ENCODE measurements around the gene TRABD2A.

The TRABD2A gene

DNA sequence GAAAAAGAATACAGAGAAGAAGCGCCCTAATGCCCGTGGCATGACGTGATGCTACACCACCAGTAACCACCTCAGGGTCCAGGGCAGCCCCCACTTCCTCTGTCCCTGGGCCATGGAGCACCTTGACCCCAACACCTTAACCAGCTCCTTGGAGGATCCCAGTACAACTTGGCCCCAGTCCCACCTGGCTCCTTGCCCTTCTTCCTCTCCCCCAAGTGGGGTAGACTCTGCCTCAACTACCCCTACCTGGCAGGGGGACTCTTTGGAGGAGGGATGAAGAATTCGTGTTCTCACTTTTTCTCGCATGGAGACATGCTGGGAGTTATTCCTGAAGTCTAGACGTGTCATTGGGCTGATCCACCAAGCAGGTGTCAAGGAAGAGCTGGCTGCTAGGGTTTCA lies 18.9 kb downstream of the TRABD2A start:
- no peak overlapping the region for H3K4me3 ChIP-seq (ENCODE audit: low read depth, low read length)
- DNase-seq (ENCODE audit: low read depth), result no peak
- no peak for TF ChIP-seq MYC (IDR thresholded peaks at IDR 0.05; ENCODE audit: low read depth, low read length)
- TF ChIP-seq, protein P1, sequence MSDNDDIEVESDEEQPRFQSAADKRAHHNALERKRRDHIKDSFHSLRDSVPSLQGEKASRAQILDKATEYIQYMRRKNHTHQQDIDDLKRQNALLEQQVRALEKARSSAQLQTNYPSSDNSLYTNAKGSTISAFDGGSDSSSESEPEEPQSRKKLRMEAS (IDR thresholded peaks at IDR 0.05; ENCODE audit: low read depth, low read length), result no peak
- TF ChIP-seq POLR2A (IDR thresholded peaks at IDR 0.05; ENCODE audit: extremely low read depth, insufficient read length), result no peak
- TF ChIP-seq, protein P2, sequence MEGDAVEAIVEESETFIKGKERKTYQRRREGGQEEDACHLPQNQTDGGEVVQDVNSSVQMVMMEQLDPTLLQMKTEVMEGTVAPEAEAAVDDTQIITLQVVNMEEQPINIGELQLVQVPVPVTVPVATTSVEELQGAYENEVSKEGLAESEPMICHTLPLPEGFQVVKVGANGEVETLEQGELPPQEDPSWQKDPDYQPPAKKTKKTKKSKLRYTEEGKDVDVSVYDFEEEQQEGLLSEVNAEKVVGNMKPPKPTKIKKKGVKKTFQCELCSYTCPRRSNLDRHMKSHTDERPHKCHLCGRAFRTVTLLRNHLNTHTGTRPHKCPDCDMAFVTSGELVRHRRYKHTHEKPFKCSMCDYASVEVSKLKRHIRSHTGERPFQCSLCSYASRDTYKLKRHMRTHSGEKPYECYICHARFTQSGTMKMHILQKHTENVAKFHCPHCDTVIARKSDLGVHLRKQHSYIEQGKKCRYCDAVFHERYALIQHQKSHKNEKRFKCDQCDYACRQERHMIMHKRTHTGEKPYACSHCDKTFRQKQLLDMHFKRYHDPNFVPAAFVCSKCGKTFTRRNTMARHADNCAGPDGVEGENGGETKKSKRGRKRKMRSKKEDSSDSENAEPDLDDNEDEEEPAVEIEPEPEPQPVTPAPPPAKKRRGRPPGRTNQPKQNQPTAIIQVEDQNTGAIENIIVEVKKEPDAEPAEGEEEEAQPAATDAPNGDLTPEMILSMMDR (IDR thresholded peaks at IDR 0.05; ENCODE audit: low read depth, low read length), result no peak

DNA sequence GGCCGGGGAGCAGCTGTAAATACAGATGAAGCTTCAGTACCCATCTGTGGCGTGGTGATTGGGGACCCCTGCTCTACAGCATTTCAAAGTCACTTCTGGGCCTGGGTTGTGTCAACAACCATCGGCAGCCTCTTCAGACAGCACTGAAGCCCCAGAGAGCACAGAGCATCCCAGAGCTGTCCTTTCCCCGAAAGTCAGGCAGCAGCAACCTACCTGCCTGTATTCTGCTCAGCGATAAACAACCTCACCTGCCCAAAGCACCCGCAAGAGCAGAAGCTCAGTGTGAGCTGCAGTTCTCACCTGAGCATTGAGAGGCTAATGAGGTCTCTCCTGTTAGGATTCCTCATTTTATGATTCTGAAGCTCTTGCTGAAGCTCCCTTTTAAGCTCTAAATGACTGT lies 19.3 kb downstream of the TRABD2A start:
- DNase-seq (ENCODE audit: low read depth), result no peak
- no peak overlapping the region for H3K4me3 ChIP-seq (ENCODE audit: low read depth, low read length)
- TF ChIP-seq POLR2A (IDR thresholded peaks at IDR 0.05; ENCODE audit: extremely low read depth, insufficient read length), result no peak
- TF ChIP-seq, protein P2 (IDR thresholded peaks at IDR 0.05; ENCODE audit: low read depth, low read length), result no peak
- no peak for TF ChIP-seq MYC (IDR thresholded peaks at IDR 0.05; ENCODE audit: low read depth, low read length)
- TF ChIP-seq, protein P1 (IDR thresholded peaks at IDR 0.05; ENCODE audit: low read depth, low read length), result no peak

DNA sequence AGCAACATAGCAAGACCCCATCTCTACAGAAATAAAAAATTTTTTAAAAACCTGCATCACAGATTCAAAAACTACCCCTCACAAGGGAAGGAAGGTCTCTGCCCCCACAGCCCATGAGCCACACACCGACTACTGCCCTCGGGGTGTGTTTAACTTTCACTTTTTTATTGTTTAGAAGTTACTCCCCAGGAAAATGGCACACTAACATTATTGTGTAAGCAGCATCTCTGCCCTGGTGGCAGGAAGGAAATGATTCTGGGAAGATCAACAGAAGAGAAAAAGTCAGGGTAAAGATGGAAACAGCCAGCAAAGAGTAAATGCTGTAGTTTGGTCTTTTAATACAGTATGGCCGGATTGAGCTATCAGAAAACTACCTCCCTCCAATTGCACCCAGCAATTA lies 21.9 kb downstream of the TRABD2A start:
- TF ChIP-seq MYC (IDR thresholded peaks at IDR 0.05; ENCODE audit: low read depth, low read length), result no peak
- TF ChIP-seq, protein P2 (IDR thresholded peaks at IDR 0.05; ENCODE audit: low read depth, low read length), result no peak
- TF ChIP-seq, protein P1 (IDR thresholded peaks at IDR 0.05; ENCODE audit: low read depth, low read length), result no peak
- no peak for TF ChIP-seq POLR2A (IDR thresholded peaks at IDR 0.05; ENCODE audit: extremely low read depth, insufficient read length)
- DNase-seq (ENCODE audit: low read depth), result no peak
- H3K4me3 ChIP-seq (ENCODE audit: low read depth, low read length), result no peak overlapping the region

DNA sequence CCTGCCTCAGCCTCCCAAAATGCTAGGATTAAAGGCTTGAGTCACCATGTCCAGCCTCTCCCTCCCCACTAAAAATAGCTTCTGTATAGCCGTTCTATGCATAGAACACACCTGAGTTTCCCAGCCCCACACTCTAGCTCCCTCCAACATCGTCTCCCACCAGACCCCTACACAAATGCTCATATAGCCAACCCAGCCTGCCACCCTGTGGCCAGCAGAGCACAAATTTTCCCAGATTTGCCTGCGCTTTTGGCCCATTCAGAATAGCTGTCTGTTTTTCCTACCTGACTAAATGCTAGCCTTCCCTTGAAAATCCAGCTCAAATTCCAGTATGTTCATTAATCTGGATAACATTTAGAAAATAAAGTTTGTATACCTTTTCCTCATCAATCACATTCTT lies 22.8 kb downstream of the TRABD2A start:
- TF ChIP-seq, protein P2 (IDR thresholded peaks at IDR 0.05; ENCODE audit: low read depth, low read length), result no peak
- TF ChIP-seq POLR2A (IDR thresholded peaks at IDR 0.05; ENCODE audit: extremely low read depth, insufficient read length) (no peak), MYC (IDR thresholded peaks at IDR 0.05; ENCODE audit: low read depth, low read length) (no peak)
- TF ChIP-seq, protein P1 (IDR thresholded peaks at IDR 0.05; ENCODE audit: low read depth, low read length), result no peak
- no peak overlapping the region for H3K4me3 ChIP-seq (ENCODE audit: low read depth, low read length)
- DNase-seq (ENCODE audit: low read depth), result no peak

DNA sequence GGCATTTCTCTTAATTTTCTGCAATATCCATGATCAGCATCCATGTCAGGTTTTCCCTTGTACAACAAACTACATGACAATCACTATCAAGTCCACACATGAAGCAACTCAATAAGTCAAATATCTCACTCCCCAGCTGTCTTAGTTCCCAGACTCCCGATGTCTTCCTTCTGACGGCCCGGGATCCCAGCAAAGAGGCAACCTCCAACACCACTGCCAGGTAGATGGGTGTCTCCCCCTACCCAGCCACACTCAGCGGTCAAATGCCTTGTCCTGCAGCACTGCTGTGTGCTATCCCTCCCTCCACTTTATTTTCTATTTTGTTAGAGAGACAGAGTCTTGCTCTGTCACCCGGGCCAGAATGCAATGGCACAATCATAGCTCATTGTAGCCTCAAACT lies 23.3 kb downstream of the TRABD2A start:
- DNase-seq (ENCODE audit: low read depth), result no peak
- H3K4me3 ChIP-seq (ENCODE audit: low read depth, low read length), result no peak overlapping the region
- TF ChIP-seq, protein P2 (IDR thresholded peaks at IDR 0.05; ENCODE audit: low read depth, low read length), result no peak
- TF ChIP-seq POLR2A (IDR thresholded peaks at IDR 0.05; ENCODE audit: extremely low read depth, insufficient read length) (no peak), MYC (IDR thresholded peaks at IDR 0.05; ENCODE audit: low read depth, low read length) (no peak)
- TF ChIP-seq, protein P1 (IDR thresholded peaks at IDR 0.05; ENCODE audit: low read depth, low read length), result no peak

DNA sequence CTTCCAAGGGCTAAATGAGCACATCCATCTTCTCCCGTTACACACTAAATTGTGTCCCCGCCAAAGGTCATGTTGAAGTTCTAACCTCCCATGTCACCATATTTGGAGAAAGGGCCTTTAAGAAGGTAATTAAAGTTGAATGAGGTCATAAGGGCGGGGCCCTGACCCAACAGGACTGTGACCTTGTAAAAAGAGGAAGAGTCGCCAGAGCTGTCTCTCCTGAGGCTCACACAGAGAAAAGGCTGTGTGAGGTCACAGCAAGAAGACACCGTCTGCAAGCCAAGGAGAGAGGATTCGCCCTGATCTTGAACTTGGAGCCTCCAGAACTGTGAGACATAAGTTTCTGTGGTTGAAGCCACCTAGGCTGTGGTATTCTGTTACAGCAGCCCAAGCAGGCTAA lies 24.1 kb downstream of the TRABD2A start:
- no peak for TF ChIP-seq POLR2A (IDR thresholded peaks at IDR 0.05; ENCODE audit: extremely low read depth, insufficient read length)
- TF ChIP-seq, protein P1 (IDR thresholded peaks at IDR 0.05; ENCODE audit: low read depth, low read length), result no peak
- TF ChIP-seq, protein P2 (IDR thresholded peaks at IDR 0.05; ENCODE audit: low read depth, low read length), result no peak
- TF ChIP-seq MYC (IDR thresholded peaks at IDR 0.05; ENCODE audit: low read depth, low read length), result no peak
- H3K4me3 ChIP-seq (ENCODE audit: low read depth, low read length), result no peak overlapping the region
- DNase-seq (ENCODE audit: low read depth), result peak; percentile 76
